A673 (cell line): Measurements from ENCODE around the gene STIMATE.

Experiments used
- CTCF ChIP-seq: fragments of 300-800, 200-600 bp; sonication (generic); conservative IDR thresholded peaks from 2 replicates; pipeline ENCODE4 v1.5.1; 2017; ENCODE audit warnings: low read depth, mild to moderate bottlenecking, antibody characterized with exemption, low read length, moderate library complexity, mixed read lengths
- EZH2 ChIP-seq: fragments of 200-600 bp; sonication (generic); IDR thresholded peaks from 2 replicates; pipeline ENCODE4 v1.6.1; 2017; ENCODE audit warnings: borderline replicate concordance, low read depth, mild to moderate bottlenecking, mixed read lengths, antibody characterized with exemption, low read length; ENCODE audit not compliant: poor library complexity, severe bottlenecking

GRCh38 chr3:52829482-52829881 lies 67.9 kb downstream of the STIMATE start:
- no peak for TF ChIP-seq CTCF
- no peak for TF ChIP-seq EZH2
